ENCODE measurements around the gene KCNH1.

Gene KCNH1

DNA sequence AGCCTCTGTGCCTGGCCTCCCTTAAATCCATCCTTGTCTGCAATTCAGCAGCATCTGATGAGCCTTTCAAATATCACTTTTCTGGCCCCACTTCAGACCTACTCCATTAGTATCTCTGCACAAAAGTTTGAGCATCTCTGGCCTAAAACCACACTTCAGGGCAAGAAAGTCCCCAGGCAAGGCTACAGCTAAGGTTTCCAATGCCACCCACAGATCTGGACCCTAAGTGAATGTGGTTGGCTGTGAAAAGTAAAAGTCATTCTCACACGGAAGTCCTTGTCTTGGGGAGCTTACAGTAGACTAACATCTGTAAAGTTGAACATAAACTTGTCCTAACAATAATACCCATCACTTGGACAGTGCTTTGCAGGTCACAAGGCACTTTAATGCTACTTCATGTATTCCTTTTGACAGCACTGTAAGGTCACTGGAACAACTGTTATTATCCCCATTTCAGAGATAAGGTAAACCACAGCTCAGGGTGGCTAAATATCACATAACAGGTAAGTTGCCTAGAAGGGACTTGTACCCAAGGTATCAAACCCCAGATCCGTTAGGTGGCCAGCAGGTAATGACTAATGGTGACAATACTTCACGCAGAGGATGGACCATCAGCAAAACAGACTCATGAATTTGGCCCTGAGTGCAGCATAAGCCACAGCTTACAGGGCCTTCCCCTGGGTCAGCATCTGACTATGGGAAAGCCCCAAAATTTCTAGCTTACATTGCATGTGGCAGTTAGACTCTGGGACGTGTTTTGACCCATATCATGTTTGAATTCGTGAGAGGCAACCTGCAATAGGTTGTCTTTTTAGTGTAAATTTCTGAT, 449.3 kb downstream of the KCNH1 start:
- Histone ChIP-seq H3K9ac (ENCODE audit: low read length) (peak overlapping the region; percentile 52; the same call in 1 of the 2 replicates), H3K27me3 (ENCODE audit: low read depth, low read length) (no peaks in the 10 kb centered on the region), H3K4me3 (ENCODE audit: low read length) (peak overlapping the region; percentile 41), H3K79me2 (ENCODE audit: low read length) (no peaks in the 10 kb centered on the region), H3K27ac (ENCODE audit: low read length) (peak overlapping the region; percentile 76), H4K20me1 (ENCODE audit: insufficient read depth, low read length) (no peaks in the 10 kb centered on the region), H3K4me1 (ENCODE audit: low read length) (peaks cover 36% of the 10 kb centered on the region), H3K36me3 (replicated peaks; ENCODE audit: low read depth, low read length) (no peaks in the 10 kb centered on the region), H2AFZ (ENCODE audit: low read depth, low read length) (peak overlapping the region; percentile 78), H3K4me2 (ENCODE audit: low read length) (peak overlapping the region; percentile 69), H3K9me3 (ENCODE audit: insufficient read depth, low read length) (no peaks in the 10 kb centered on the region)
- TF ChIP-seq, protein P1, sequence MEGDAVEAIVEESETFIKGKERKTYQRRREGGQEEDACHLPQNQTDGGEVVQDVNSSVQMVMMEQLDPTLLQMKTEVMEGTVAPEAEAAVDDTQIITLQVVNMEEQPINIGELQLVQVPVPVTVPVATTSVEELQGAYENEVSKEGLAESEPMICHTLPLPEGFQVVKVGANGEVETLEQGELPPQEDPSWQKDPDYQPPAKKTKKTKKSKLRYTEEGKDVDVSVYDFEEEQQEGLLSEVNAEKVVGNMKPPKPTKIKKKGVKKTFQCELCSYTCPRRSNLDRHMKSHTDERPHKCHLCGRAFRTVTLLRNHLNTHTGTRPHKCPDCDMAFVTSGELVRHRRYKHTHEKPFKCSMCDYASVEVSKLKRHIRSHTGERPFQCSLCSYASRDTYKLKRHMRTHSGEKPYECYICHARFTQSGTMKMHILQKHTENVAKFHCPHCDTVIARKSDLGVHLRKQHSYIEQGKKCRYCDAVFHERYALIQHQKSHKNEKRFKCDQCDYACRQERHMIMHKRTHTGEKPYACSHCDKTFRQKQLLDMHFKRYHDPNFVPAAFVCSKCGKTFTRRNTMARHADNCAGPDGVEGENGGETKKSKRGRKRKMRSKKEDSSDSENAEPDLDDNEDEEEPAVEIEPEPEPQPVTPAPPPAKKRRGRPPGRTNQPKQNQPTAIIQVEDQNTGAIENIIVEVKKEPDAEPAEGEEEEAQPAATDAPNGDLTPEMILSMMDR (IDR thresholded peaks at IDR 0.05; ENCODE audit: low read depth, low read length): no peak
- TF ChIP-seq EZH2phosphoT487 (IDR thresholded peaks at IDR 0.05; ENCODE audit: low read depth): no peak

DNA sequence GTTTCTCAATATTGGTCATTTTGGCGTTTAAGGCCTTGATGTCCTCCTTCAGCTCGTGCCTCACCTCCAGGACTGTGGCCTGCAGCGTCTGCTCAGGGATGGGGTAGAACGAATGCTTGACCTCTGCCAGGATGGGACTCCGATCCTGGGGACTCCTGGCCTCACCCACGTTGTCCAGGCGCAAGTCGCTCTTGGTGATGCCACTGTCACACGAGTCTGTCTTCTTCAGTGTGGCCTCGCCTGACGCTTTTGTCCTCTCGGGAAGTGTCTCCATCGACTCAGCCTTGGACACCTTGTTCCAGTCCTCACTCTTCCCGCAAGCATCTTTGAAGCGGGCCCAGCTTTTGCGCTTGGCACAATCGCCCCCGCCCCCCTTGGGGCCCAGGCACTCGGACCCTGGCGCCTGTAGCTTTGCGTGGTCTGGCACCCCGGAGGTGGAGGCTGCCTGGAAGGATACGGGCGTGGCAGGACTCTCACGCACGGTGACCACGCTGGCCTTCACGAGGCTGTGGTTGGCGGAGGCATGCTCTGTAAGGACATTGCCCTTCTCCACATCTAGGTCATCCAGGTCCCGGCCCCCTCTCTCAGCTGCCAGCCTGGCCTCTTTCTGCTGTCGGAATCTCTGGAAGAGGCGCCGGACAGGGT, 450.4 kb downstream of the KCNH1 start:
- Histone ChIP-seq H3K9ac (ENCODE audit: low read length) (no peak overlapping the region), H3K27me3 (ENCODE audit: low read depth, low read length) (no peaks in the 10 kb centered on the region), H3K79me2 (ENCODE audit: low read length) (no peaks in the 10 kb centered on the region), H3K27ac (ENCODE audit: low read length) (no peak overlapping the region), H3K9me3 (ENCODE audit: insufficient read depth, low read length) (no peaks in the 10 kb centered on the region), H2AFZ (ENCODE audit: low read depth, low read length) (no peak overlapping the region), H4K20me1 (ENCODE audit: insufficient read depth, low read length) (no peaks in the 10 kb centered on the region), H3K4me2 (ENCODE audit: low read length) (no peak overlapping the region), H3K36me3 (replicated peaks; ENCODE audit: low read depth, low read length) (no peaks in the 10 kb centered on the region), H3K4me3 (ENCODE audit: low read length) (no peak overlapping the region), H3K4me1 (ENCODE audit: low read length) (peaks cover 36% of the 10 kb centered on the region)
- TF ChIP-seq EZH2phosphoT487 (IDR thresholded peaks at IDR 0.05; ENCODE audit: low read depth): no peak
- TF ChIP-seq, protein P1 (IDR thresholded peaks at IDR 0.05; ENCODE audit: low read depth, low read length): no peak

DNA sequence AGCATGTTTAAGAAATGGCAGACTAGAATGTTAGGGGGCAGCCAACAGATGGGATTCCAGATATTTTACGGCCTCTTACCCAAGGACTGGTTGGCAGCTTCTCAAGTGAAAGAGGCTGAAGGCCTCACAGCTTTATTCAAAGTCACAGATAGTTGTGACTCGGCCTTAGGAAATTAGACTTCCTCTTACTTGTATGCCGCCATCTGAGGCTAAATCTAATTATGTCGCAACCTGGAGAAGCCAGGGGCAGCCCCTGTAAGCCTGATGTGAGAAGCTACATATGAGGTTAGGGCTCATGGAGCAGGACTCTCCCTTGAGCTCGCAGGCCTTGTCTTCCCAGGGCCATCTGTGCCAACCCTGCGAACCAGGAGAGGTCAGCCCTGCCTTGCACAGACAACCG, 452.8 kb downstream of the KCNH1 start:
- no peaks in the 10 kb centered on the region for H3K36me3 ChIP-seq (replicated peaks; ENCODE audit: low read depth, low read length)
- TF ChIP-seq EZH2phosphoT487 (IDR thresholded peaks at IDR 0.05; ENCODE audit: low read depth): no peak
- TF ChIP-seq, protein P1 (IDR thresholded peaks at IDR 0.05; ENCODE audit: low read depth, low read length): no peak
- H3K9ac ChIP-seq (ENCODE audit: low read length): no peak overlapping the region
- H3K4me1 ChIP-seq (ENCODE audit: low read length): peaks cover 38% of the 10 kb centered on the region
- no peaks in the 10 kb centered on the region for H3K27me3 ChIP-seq (ENCODE audit: low read depth, low read length)
- peak overlapping the region; percentile 50; the same call in 1 of the 2 replicates for H2AFZ ChIP-seq (ENCODE audit: low read depth, low read length)
- no peaks in the 10 kb centered on the region for H3K79me2 ChIP-seq (ENCODE audit: low read length)
- H3K9me3 ChIP-seq (ENCODE audit: insufficient read depth, low read length): no peaks in the 10 kb centered on the region
- H3K27ac ChIP-seq (ENCODE audit: low read length): peak overlapping the region; percentile 44
- H3K4me3 ChIP-seq (ENCODE audit: low read length): no peak overlapping the region
- H3K4me2 ChIP-seq (ENCODE audit: low read length): peak overlapping the region; percentile 29; the same call in 1 of the 2 replicates
- no peaks in the 10 kb centered on the region for H4K20me1 ChIP-seq (ENCODE audit: insufficient read depth, low read length)

DNA sequence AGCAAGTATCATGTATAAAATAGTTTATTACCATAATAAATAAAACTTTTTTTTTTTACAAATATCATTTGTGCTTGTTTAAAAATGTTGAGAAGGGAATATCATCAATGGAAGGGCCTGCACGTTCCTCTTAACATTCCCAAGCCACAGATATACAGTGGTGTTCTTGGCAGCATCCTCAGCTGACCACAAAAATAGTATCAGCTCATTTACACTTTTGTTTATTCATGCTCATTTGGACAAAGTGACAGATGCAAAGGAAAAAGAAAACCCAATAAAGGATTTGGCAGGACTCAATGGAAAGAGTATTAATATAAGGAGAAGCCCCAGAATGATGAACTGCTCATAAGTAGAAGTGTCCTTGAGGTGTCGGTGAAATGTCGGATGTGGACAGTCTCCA, 455.6 kb downstream of the KCNH1 start:
- Histone ChIP-seq H3K9ac (ENCODE audit: low read length) (no peak overlapping the region), H3K4me2 (ENCODE audit: low read length) (no peak overlapping the region), H3K27me3 (ENCODE audit: low read depth, low read length) (no peaks in the 10 kb centered on the region), H3K36me3 (replicated peaks; ENCODE audit: low read depth, low read length) (no peaks in the 10 kb centered on the region), H3K9me3 (ENCODE audit: insufficient read depth, low read length) (no peaks in the 10 kb centered on the region), H2AFZ (ENCODE audit: low read depth, low read length) (no peak overlapping the region), H3K4me1 (ENCODE audit: low read length) (peaks cover 14% of the 10 kb centered on the region), H3K27ac (ENCODE audit: low read length) (no peak overlapping the region), H4K20me1 (ENCODE audit: insufficient read depth, low read length) (no peaks in the 10 kb centered on the region), H3K79me2 (ENCODE audit: low read length) (no peaks in the 10 kb centered on the region), H3K4me3 (ENCODE audit: low read length) (no peak overlapping the region)
- TF ChIP-seq EZH2phosphoT487 (IDR thresholded peaks at IDR 0.05; ENCODE audit: low read depth): no peak
- TF ChIP-seq, protein P1 (IDR thresholded peaks at IDR 0.05; ENCODE audit: low read depth, low read length): no peak

Measured in OCI-LY3 (cell line).